Measurements from ENCODE around the gene RNF151.

GRCh38 chr16:1953734-1954133, 12.9 kb upstream of the RNF151 start:
- no peak for TF ChIP-seq POLR2A (IDR thresholded peaks at IDR 0.05)
- TF ChIP-seq CTCF (IDR thresholded peaks at IDR 0.05) = no peak

Measured in right lobe of liver (tissue), 4 donors.